ENCODE data around the gene ENKD1.

The ENKD1 gene

DNA sequence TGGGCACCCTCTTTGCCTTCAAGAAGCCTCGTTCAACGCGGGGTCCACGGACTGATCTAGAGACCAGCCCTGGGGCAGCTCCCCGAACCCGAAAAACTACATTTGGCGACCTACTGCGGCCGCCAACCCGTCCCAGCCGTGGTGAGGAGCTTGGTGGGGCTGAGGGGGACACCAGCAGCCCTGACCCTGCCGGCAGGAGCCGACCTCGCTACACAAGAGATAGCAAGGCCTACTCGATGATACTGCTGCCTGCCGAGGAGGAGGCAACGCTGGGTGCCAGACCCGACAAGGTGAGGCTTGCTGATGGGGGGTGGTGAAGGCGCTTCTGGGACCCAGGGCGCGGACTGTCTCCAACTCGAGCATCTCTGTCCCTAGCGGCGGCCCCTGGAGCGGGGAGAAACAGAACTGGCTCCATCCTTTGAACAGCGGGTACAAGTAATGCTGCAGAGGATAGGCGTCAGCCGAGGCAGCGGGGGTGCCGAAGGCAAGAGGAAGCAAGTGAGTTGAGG lies 12.1 kb downstream of the ENKD1 start:
- Histone ChIP-seq H4K20me1 (ENCODE audit: control insufficient read depth, insufficient read depth, low read depth, low read length) (peaks cover 3% of the 10 kb centered on the region; the same call in 1 of the 2 replicates), H3K27ac (ENCODE audit: low read depth, low read length) (no peak overlapping the region), H3K79me2 (ENCODE audit: control insufficient read depth, low read length) (peaks cover 17% of the 10 kb centered on the region), H3K9me2 (replicated peaks; ENCODE audit: control insufficient read depth, low read length) (no peaks in the 10 kb centered on the region), H3K9me3 (ENCODE audit: control insufficient read depth, insufficient read depth, low read length) (no peaks in the 10 kb centered on the region), H3K4me1 (ENCODE audit: control insufficient read depth, low read length) (peaks cover 13% of the 10 kb centered on the region), H3K4me2 (ENCODE audit: low read length) (no peak overlapping the region), H3F3A (ENCODE audit: control insufficient read depth, insufficient read depth) (peaks cover 3% of the 10 kb centered on the region; the same call in 1 of the 2 replicates), H3K4me3 (ENCODE audit: low read length) (no peak overlapping the region), H3K27me3 (ENCODE audit: control insufficient read depth, low read length) (no peaks in the 10 kb centered on the region), H3K36me3 (ENCODE audit: control insufficient read depth, low read length) (peaks cover 79% of the 10 kb centered on the region)
- TF ChIP-seq EZH2phosphoT487 (IDR thresholded peaks at IDR 0.05; ENCODE audit: borderline replicate concordance, low read length) = no peak
- TF ChIP-seq, protein P1, sequence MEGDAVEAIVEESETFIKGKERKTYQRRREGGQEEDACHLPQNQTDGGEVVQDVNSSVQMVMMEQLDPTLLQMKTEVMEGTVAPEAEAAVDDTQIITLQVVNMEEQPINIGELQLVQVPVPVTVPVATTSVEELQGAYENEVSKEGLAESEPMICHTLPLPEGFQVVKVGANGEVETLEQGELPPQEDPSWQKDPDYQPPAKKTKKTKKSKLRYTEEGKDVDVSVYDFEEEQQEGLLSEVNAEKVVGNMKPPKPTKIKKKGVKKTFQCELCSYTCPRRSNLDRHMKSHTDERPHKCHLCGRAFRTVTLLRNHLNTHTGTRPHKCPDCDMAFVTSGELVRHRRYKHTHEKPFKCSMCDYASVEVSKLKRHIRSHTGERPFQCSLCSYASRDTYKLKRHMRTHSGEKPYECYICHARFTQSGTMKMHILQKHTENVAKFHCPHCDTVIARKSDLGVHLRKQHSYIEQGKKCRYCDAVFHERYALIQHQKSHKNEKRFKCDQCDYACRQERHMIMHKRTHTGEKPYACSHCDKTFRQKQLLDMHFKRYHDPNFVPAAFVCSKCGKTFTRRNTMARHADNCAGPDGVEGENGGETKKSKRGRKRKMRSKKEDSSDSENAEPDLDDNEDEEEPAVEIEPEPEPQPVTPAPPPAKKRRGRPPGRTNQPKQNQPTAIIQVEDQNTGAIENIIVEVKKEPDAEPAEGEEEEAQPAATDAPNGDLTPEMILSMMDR (IDR thresholded peaks at IDR 0.05; ENCODE audit: low read depth, low read length, poor library complexity, severe bottlenecking) = no peak

DNA sequence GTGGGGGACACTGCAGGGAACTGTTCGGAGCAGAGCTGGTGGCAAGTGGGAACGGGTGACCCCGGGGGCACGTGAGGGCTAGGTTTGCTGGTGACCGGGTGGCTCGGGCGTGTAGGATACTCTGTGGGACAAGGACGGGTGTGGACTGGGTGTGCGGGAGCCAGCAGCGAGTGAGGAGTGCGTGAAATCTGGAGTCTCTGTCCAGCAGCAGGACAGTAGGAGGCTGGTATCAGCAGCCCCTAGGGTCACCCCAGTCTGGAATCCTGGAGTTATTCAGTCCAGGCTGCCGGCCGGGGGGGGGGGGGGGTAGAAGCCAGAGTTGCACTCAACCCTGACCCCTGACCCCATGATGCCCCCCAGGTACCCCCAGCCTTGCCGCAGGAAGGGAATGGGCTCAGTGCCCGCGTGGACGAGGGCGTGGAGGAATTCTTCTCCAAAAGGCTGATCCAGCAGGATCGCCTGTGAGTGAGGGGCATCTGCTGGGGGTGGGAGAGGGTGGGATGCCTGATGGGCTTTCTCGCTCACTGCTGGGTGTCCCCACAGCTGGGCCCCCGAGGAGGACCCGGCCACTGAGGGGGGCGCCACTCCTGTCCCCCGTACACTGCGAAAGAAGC lies 12.7 kb downstream of the ENKD1 start:
- no peaks in the 10 kb centered on the region for H3K9me2 ChIP-seq (replicated peaks; ENCODE audit: control insufficient read depth, low read length)
- no peak overlapping the region for H3K4me3 ChIP-seq (ENCODE audit: low read length)
- peaks cover 79% of the 10 kb centered on the region for H3K36me3 ChIP-seq (ENCODE audit: control insufficient read depth, low read length)
- H4K20me1 ChIP-seq (ENCODE audit: control insufficient read depth, insufficient read depth, low read depth, low read length) = no peaks in the 10 kb centered on the region
- H3K27me3 ChIP-seq (ENCODE audit: control insufficient read depth, low read length) = no peaks in the 10 kb centered on the region
- H3K27ac ChIP-seq (ENCODE audit: low read depth, low read length) = no peak overlapping the region
- peaks cover 3% of the 10 kb centered on the region; the same call in 1 of the 2 replicates for H3F3A ChIP-seq (ENCODE audit: control insufficient read depth, insufficient read depth)
- no peaks in the 10 kb centered on the region for H3K9me3 ChIP-seq (ENCODE audit: control insufficient read depth, insufficient read depth, low read length)
- no peak overlapping the region for H3K4me2 ChIP-seq (ENCODE audit: low read length)
- TF ChIP-seq, protein P1 (IDR thresholded peaks at IDR 0.05; ENCODE audit: low read depth, low read length, poor library complexity, severe bottlenecking) = no peak
- no peak for TF ChIP-seq EZH2phosphoT487 (IDR thresholded peaks at IDR 0.05; ENCODE audit: borderline replicate concordance, low read length)
- peaks cover 11% of the 10 kb centered on the region for H3K79me2 ChIP-seq (ENCODE audit: control insufficient read depth, low read length)
- peaks cover 7% of the 10 kb centered on the region for H3K4me1 ChIP-seq (ENCODE audit: control insufficient read depth, low read length)

DNA sequence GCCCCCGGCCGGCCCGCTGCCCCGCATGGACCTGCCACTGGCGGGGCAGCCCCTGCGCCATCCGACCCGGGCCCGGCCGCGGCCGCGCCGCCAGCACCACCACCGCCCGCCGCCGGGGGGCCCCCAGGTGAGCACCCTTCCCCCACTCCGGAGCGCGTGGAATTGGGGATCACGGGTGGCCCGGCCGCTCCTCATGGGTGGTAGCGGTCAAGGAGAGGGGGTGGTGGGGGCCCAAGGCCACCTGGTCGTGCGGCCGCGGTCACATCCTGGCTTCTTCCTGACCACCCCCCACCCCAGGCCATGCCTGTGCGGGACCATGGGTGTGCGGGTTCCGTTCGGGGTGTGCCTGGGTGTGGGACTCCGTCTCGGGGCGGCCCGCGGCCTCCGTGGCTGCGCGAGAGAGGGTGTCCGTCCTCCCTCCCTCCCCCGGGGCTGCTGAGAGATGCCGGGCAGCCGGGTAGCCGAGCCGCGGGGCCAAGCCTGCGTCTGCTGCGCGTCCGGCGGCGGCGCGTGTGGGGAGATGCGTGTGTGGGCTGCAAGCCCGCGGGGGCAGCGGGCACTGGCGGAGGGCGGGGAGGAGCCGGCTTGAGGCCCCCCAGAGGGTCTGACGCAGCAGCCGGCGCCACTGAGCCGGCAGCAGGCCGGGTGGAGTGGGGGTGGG lies 13.3 kb downstream of the ENKD1 start:
- no peak overlapping the region for H3K4me3 ChIP-seq (ENCODE audit: low read length)
- TF ChIP-seq, protein P1 (IDR thresholded peaks at IDR 0.05; ENCODE audit: low read depth, low read length, poor library complexity, severe bottlenecking) = no peak
- no peak for TF ChIP-seq EZH2phosphoT487 (IDR thresholded peaks at IDR 0.05; ENCODE audit: borderline replicate concordance, low read length)
- peaks cover 3% of the 10 kb centered on the region; the same call in 1 of the 2 replicates for H3F3A ChIP-seq (ENCODE audit: control insufficient read depth, insufficient read depth)
- no peaks in the 10 kb centered on the region for H3K9me3 ChIP-seq (ENCODE audit: control insufficient read depth, insufficient read depth, low read length)
- H3K79me2 ChIP-seq (ENCODE audit: control insufficient read depth, low read length) = peaks cover 5% of the 10 kb centered on the region
- no peaks in the 10 kb centered on the region for H4K20me1 ChIP-seq (ENCODE audit: control insufficient read depth, insufficient read depth, low read depth, low read length)
- no peak overlapping the region for H3K27ac ChIP-seq (ENCODE audit: low read depth, low read length)
- no peaks in the 10 kb centered on the region for H3K9me2 ChIP-seq (replicated peaks; ENCODE audit: control insufficient read depth, low read length)
- no peak overlapping the region for H3K4me2 ChIP-seq (ENCODE audit: low read length)
- H3K36me3 ChIP-seq (ENCODE audit: control insufficient read depth, low read length) = peaks cover 78% of the 10 kb centered on the region
- H3K27me3 ChIP-seq (ENCODE audit: control insufficient read depth, low read length) = no peaks in the 10 kb centered on the region
- H3K4me1 ChIP-seq (ENCODE audit: control insufficient read depth, low read length) = peaks cover 1% of the 10 kb centered on the region

Measured in DOHH2 (cell line).